Measurements from ENCODE around the gene SFT2D2. TPM values are rescaled to one million over a fixed set of nuclear protein-coding genes. Genes with fewer than 3 reads are reported as not detected.

SFT2D2 gene
- total and polyA plus RNA-seq, 12 donors: 3.5 to 69.9 (median 34.9) TPM

GRCh38 chr1:168297019-168297730 lies 71.4 kb downstream of the SFT2D2 start:
- H3K27ac ChIP-seq: no peak overlapping the region
- TF ChIP-seq POLR2A (IDR thresholded peaks at IDR 0.05): no peak
- TF ChIP-seq, protein P1, sequence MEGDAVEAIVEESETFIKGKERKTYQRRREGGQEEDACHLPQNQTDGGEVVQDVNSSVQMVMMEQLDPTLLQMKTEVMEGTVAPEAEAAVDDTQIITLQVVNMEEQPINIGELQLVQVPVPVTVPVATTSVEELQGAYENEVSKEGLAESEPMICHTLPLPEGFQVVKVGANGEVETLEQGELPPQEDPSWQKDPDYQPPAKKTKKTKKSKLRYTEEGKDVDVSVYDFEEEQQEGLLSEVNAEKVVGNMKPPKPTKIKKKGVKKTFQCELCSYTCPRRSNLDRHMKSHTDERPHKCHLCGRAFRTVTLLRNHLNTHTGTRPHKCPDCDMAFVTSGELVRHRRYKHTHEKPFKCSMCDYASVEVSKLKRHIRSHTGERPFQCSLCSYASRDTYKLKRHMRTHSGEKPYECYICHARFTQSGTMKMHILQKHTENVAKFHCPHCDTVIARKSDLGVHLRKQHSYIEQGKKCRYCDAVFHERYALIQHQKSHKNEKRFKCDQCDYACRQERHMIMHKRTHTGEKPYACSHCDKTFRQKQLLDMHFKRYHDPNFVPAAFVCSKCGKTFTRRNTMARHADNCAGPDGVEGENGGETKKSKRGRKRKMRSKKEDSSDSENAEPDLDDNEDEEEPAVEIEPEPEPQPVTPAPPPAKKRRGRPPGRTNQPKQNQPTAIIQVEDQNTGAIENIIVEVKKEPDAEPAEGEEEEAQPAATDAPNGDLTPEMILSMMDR (IDR thresholded peaks at IDR 0.05): no peak
- no peak overlapping the region for H3K4me3 ChIP-seq
- no peaks in the 10 kb centered on the region for H3K27me3 ChIP-seq
- no peaks in the 10 kb centered on the region for H3K36me3 ChIP-seq (replicated peaks in 1 of 2)
- 87 to 90% (median 88%) methylated on average over 7 of the region's 7 CpGs for WGBS, 4 donors
- intact Hi-C loops (cut with DNase I): no loop called here
- no peaks in the 10 kb centered on the region for H3K4me1 ChIP-seq (replicated peaks in 1 of 2)
- DNase-seq: no peak
- H3K9me3 ChIP-seq (replicated peaks in 1 of 3): no peaks in the 10 kb centered on the region

DNA sequence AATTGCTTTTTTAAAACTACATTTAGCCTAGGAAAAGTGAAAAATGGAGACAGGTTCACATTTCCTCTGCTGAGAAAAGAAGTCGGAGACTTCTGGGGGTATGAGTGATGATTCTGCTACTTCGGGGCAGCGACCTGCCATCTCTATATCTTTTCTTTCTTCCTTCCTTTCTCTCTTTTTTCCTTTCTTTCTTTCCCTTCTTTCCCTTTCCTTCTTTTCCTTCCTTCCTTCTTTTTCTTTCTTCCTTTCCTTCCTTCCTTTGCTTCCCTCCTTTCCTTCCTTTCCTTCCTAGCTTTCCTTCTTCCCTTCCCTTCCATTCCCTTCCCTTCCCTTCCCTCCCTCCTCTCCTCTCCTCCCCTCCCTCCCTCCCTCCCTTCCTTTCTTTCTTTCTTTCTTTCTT lies 72.6 kb downstream of the SFT2D2 start:
- 89 to 95% (median 93%) methylated on average over 3 of the region's 3 CpGs for WGBS, 4 donors
- intact Hi-C loops (cut with DNase I): no loop called here
- Histone ChIP-seq H3K27ac (no peak overlapping the region), H3K9me3 (replicated peaks in 1 of 3) (no peaks in the 10 kb centered on the region), H3K4me1 (replicated peaks in 1 of 2) (no peaks in the 10 kb centered on the region), H3K36me3 (replicated peaks in 1 of 2) (no peaks in the 10 kb centered on the region), H3K27me3 (no peaks in the 10 kb centered on the region), H3K4me3 (no peak overlapping the region)
- TF ChIP-seq POLR2A (IDR thresholded peaks at IDR 0.05): no peak
- TF ChIP-seq, protein P1 (IDR thresholded peaks at IDR 0.05): no peak
- no peak for DNase-seq

DNA sequence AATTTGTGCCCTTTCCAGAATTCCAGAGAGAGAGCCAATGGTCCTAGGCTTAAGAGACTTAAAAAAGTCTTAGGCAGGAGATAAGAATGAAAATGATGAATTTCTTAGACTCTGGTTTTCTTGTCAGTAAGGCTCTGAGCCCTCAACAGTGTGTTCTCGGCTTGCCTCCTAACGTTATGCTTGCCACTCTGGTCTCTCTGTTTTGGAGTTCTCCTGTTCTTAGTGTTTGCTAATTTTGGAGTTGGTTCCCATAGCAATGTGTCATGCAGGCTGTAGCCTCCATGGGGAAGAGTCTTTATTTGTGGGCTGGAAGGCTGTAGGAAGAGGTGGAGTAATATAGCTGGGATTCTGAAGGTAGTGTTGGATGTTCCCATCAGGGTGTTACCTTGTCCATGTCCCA lies 74.8 kb downstream of the SFT2D2 start:
- H3K4me1 ChIP-seq (replicated peaks in 1 of 2): no peaks in the 10 kb centered on the region
- WGBS, 4 donors: 72 to 95% (median 93%) methylated on average over 2 of the region's 2 CpGs
- intact Hi-C loops (cut with DNase I): no loop called here
- DNase-seq: no peak
- H3K27ac ChIP-seq: no peak overlapping the region
- H3K36me3 ChIP-seq (replicated peaks in 1 of 2): no peaks in the 10 kb centered on the region
- H3K27me3 ChIP-seq: no peaks in the 10 kb centered on the region
- TF ChIP-seq, protein P1 (IDR thresholded peaks at IDR 0.05): no peak
- no peak for TF ChIP-seq POLR2A (IDR thresholded peaks at IDR 0.05)
- no peaks in the 10 kb centered on the region for H3K9me3 ChIP-seq (replicated peaks in 1 of 3)
- no peak overlapping the region for H3K4me3 ChIP-seq

- H3K27me3 ChIP-seq: no peaks in the 10 kb centered on the region
- H3K27ac ChIP-seq: no peak overlapping the region
- intact Hi-C loops (cut with DNase I): no loop called here
- no peaks in the 10 kb centered on the region for H3K9me3 ChIP-seq (replicated peaks in 1 of 3)
- DNase-seq: no peak
- no peak for TF ChIP-seq POLR2A (IDR thresholded peaks at IDR 0.05)
- TF ChIP-seq, protein P1 (IDR thresholded peaks at IDR 0.05): no peak
- WGBS, 4 donors: 61 to 78% (median 77%) methylated on average over 3 of the region's 3 CpGs
- H3K4me3 ChIP-seq: no peak overlapping the region
- H3K4me1 ChIP-seq (replicated peaks in 1 of 2): no peaks in the 10 kb centered on the region
- no peaks in the 10 kb centered on the region for H3K36me3 ChIP-seq (replicated peaks in 1 of 2)
Measured at GRCh38 chr1:168301664-168302320, 76.0 kb downstream of the SFT2D2 start.

Small RNAs within 50 kb of the gene (small RNA-seq; reads per million reads assigned to genes)
- gene AL021397.1 (0 reads per million in 2 donors), gene RNU6-1310P (0 reads per million in 2 donors)

Other genes with a start within 250 kb of the SFT2D2 start
- gene GPR161, start 89.1 kb upstream of the SFT2D2 start, total RNA-seq: 1 to 10 TPM; 1.9 to 4.8 (median 3.3) TPM
- gene GPR161, start 89.1 kb upstream of the SFT2D2 start, polyA plus RNA-seq: 1 to 10 TPM in 2 of 3 donors, under 1 TPM in 1; 0.75 to 1.9 (median 1.9) TPM
- 10 to 100 TPM; 13.6 to 56.5 (median 28.3) TPM for gene TIPRL, start 47.0 kb upstream of the SFT2D2 start, total RNA-seq
- 10 to 100 TPM in 1 of 3 donors, 1 to 10 TPM in 2; 9.3 to 59.3 (median 9.6) TPM for gene TIPRL, start 47.0 kb upstream of the SFT2D2 start, polyA plus RNA-seq
- gene TBX19, start 54.9 kb downstream of the SFT2D2 start, total RNA-seq: 1 to 10 TPM in 4 of 9 donors, under 1 TPM in 4, not detected in 1; 0.35 to 1.7 (median 0.95) TPM
- 1 to 10 TPM in 2 of 3 donors, under 1 TPM in 1; 0.70 to 2.2 (median 1.2) TPM for gene TBX19, start 54.9 kb downstream of the SFT2D2 start, polyA plus RNA-seq